Measurements from ENCODE around the gene FGD6.
"Not testable (repeated sequence)": the region's sequence is repeated elsewhere in the genome, so short reads cannot be mapped to it uniquely, and the experiment has no call there.

Gene FGD6

GRCh38 chr12:95217377-95218149 lies at the start of gene FGD6, which contains the start of gene VEZT:
Gene FGD6 (minus strand): TSS chr12:95217467. CDS start chr12:95217240, 227 bp downstream.
Gene VEZT (plus strand): TSS chr12:95217807. CDS start chr12:95217851, 44 bp downstream.
- peak; percentile 92 to 98 for DNase-seq (ENCODE audit: low read depth in 1 of 2, low spot score in 1 of 2)

- DNase-seq (ENCODE audit: low read depth in 1 of 2, low spot score in 1 of 2), result no peak
Observed at GRCh38 chr12:95266254-95266653, 49.0 kb upstream of the FGD6 start.

GRCh38 chr12:95265765-95266164 lies 48.5 kb upstream of the FGD6 start:
- DNase-seq (ENCODE audit: low read depth in 1 of 2, low spot score in 1 of 2), result no peak

- DNase-seq (ENCODE audit: low read depth in 1 of 2, low spot score in 1 of 2), result no peak
Observed at GRCh38 chr12:95262808-95263207, 45.5 kb upstream of the FGD6 start.

DNA sequence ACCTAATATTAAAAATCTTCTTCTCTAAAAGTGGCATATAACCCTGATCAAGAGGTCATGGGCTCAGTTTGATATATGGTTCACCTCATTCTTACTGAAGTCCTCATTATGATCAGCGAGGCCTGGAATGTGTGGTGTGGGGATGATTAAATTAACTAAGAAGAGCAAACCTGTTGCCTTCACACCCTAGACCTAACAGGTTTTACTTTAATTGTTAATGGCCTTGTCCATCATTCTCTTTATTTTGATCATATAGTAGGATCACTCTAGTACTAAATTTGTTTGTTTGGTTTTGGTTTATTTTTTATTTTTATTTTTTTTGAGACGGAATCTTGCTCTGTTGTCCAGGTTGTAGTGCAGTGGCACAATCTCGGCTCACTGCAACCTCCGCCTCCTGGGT lies 43.8 kb upstream of the FGD6 start:
- no peak for DNase-seq (ENCODE audit: low read depth in 1 of 2, low spot score in 1 of 2)

- DNase-seq (ENCODE audit: low read depth in 1 of 2, low spot score in 1 of 2), result no peak
Observed at GRCh38 chr12:95259368-95259767, 42.1 kb upstream of the FGD6 start.

DNA sequence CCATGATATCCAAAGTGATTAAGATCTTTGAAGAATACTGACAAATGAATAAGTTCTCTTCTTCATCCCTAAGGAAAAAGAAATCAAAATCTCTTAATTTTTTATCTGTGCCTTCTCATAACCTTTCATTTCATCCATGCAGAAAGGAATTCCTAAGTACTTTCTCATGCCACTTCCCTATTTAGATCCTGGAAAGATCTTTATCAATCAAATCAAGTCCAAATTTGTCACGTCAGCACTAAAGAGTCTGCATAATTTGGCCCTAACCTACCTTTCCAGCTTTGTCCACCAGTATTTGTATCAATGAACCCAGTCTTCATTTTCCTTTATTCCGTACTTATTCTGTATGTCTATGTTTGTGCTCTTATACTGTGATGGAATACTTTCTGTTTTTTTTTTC lies 41.5 kb upstream of the FGD6 start:
- no peak for DNase-seq (ENCODE audit: low read depth in 1 of 2, low spot score in 1 of 2)

DNA sequence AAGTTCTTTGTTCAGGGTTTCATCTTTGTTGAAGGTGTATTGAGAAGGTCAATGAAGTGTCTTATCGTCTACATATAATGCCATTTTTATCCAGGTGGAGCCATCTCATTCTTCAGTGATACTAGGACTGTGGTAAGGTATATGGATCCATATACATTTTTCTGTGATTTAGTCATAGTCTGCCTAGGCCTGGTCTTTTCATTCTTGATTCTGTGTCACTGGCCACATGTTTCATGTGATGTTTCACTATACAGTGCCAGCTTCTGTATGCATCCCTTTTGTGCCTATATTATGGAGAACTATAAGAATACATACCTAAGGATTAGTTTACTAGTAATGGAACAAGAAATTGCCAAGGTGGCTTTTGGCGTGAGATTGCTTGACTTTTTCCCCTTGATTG lies 40.9 kb upstream of the FGD6 start:
- DNase-seq (ENCODE audit: low read depth in 1 of 2, low spot score in 1 of 2), result no peak

GRCh38 chr12:95257541-95257940 lies 40.3 kb upstream of the FGD6 start:
- DNase-seq (ENCODE audit: low read depth in 1 of 2, low spot score in 1 of 2), result no peak

- DNase-seq (ENCODE audit: low read depth in 1 of 2, low spot score in 1 of 2), result no peak
Observed at GRCh38 chr12:95253386-95253785, 36.1 kb upstream of the FGD6 start.

GRCh38 chr12:95248604-95249360 lies 31.5 kb upstream of the FGD6 start:
- DNase-seq (ENCODE audit: low read depth in 1 of 2, low spot score in 1 of 2), result no peak

GRCh38 chr12:95248095-95248494 lies 30.8 kb upstream of the FGD6 start:
- DNase-seq (ENCODE audit: low read depth in 1 of 2, low spot score in 1 of 2), result no peak

DNA sequence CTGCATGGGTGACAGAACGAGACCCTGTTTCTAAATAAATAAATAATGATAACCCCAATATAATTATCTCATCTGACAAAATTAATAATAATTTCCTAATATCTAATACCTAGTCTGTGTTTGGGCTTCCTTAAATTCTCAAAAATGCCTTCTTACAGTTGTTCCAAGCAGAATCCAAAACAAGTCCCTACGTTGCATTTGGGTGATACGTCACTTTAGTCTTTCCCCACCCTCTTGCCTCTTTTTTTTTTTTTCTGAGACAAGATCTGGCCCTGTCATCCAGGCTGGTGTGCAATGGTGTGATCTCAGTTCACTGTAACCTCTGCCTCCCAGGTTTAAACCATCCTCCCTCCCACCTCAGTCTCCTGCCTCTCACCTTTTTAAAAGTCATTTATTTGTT lies 27.1 kb upstream of the FGD6 start:
- DNase-seq (ENCODE audit: low read depth in 1 of 2, low spot score in 1 of 2), result no peak

GRCh38 chr12:95243497-95244183 lies 26.4 kb upstream of the FGD6 start:
- no peak for DNase-seq (ENCODE audit: low read depth in 1 of 2, low spot score in 1 of 2)

GRCh38 chr12:95241761-95242506 lies 24.7 kb upstream of the FGD6 start:
- DNase-seq (ENCODE audit: low read depth in 1 of 2, low spot score in 1 of 2), result no peak

DNA sequence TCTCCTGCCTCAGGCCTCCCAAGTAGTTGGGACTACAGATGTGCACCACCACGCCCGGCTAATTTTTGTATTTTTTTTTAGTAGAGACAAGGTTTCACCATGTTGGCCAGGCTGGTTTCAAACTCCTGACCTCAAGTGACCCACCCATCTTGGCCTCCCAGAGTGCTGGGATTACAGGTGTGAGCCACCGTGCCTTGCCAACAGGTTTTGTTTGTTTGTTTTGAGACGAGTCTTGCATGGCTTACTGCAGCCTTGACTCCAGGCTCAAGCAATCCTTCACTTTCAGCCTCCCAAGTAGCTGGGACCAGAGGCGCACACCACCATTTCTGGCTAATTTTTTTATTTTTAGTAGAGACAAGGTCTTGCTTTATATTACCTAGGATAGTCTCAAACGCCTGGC lies 23.9 kb upstream of the FGD6 start:
- not testable (repeated sequence) for DNase-seq (ENCODE audit: low read depth in 1 of 2, low spot score in 1 of 2)

GRCh38 chr12:95240556-95240955 lies 23.3 kb upstream of the FGD6 start:
- DNase-seq (ENCODE audit: low read depth in 1 of 2, low spot score in 1 of 2), result no peak

- not testable (repeated sequence) for DNase-seq (ENCODE audit: low read depth in 1 of 2, low spot score in 1 of 2)
Observed at GRCh38 chr12:95239835-95240234, 22.6 kb upstream of the FGD6 start.

GRCh38 chr12:95239216-95239615 lies 21.9 kb upstream of the FGD6 start:
- DNase-seq (ENCODE audit: low read depth in 1 of 2, low spot score in 1 of 2), result no peak

DNA sequence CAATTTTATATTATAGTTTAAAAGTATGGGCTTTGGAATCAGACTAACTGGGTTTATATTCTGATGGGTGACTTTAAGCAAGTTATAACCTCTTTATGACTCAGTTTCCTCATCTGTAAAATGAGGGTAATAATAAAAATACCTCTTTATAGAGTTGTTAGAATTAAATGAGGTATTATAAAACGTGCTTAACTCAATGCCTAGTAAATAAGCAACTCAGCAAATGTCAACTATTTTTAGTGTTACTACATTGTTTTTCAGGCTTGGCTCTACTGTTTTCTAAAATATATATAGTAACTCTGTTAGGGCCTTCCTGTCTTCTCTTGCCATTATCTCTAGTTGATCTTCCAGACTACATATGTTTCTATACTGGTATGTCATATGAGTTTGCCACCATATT lies 20.9 kb upstream of the FGD6 start:
- no peak for DNase-seq (ENCODE audit: low read depth in 1 of 2, low spot score in 1 of 2)

DNA sequence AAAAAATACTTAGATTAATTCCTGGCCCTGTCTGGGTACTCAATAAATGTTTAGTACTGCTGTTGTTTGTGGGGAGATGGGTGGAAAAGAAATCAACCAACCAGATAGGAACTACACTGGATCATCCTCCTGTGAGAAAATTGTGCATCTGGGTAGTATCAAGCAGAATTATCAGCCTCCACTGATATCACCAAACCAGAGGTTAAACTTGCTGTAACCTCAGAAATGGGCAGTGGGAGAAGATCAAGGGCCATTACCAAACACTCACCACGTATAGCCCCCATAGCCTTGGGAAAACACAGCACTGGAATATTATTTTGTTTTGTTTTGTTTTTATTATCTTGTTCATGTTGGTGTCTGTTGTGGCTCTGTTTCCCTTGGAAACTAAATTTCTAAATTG lies 20.0 kb upstream of the FGD6 start:
- DNase-seq (ENCODE audit: low read depth in 1 of 2, low spot score in 1 of 2), result no peak
